Subcutaneous adipose tissue (tissue), 4 donors: ENCODE results near the gene PFN3. TPM values are rescaled to one million over a fixed set of nuclear protein-coding genes. Genes with fewer than 3 reads are reported as not detected.

Source experiments
- total RNA-seq, 4 donors: library from RNA; depleted of rRNA; stranded (reverse); fragments of >200 nt; gene quantifications; one replicate each; pipeline ENCODE4 v1.1.0, GENCODE V29; 2016
- TF ChIP-seq, protein P1 (sequence below): fragments of 450-650 bp; IDR thresholded peaks from one replicate; pipeline ENCODE4 v1.5.1; 2016; ENCODE audit warnings: low read depth, mild to moderate bottlenecking, control low read depth, antibody characterized with exemption, moderate library complexity

PFN3 gene
- total RNA-seq, 4 donors from 2014 or later, result not detected

GRCh38 chr5:177434437-177434836 is 34.0 kb upstream of the PFN3 start:
- TF ChIP-seq, protein P1, sequence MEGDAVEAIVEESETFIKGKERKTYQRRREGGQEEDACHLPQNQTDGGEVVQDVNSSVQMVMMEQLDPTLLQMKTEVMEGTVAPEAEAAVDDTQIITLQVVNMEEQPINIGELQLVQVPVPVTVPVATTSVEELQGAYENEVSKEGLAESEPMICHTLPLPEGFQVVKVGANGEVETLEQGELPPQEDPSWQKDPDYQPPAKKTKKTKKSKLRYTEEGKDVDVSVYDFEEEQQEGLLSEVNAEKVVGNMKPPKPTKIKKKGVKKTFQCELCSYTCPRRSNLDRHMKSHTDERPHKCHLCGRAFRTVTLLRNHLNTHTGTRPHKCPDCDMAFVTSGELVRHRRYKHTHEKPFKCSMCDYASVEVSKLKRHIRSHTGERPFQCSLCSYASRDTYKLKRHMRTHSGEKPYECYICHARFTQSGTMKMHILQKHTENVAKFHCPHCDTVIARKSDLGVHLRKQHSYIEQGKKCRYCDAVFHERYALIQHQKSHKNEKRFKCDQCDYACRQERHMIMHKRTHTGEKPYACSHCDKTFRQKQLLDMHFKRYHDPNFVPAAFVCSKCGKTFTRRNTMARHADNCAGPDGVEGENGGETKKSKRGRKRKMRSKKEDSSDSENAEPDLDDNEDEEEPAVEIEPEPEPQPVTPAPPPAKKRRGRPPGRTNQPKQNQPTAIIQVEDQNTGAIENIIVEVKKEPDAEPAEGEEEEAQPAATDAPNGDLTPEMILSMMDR, result no peak

GRCh38 chr5:177433658-177434217 is 33.3 kb upstream of the PFN3 start:
- TF ChIP-seq, protein P1, result no peak

DNA sequence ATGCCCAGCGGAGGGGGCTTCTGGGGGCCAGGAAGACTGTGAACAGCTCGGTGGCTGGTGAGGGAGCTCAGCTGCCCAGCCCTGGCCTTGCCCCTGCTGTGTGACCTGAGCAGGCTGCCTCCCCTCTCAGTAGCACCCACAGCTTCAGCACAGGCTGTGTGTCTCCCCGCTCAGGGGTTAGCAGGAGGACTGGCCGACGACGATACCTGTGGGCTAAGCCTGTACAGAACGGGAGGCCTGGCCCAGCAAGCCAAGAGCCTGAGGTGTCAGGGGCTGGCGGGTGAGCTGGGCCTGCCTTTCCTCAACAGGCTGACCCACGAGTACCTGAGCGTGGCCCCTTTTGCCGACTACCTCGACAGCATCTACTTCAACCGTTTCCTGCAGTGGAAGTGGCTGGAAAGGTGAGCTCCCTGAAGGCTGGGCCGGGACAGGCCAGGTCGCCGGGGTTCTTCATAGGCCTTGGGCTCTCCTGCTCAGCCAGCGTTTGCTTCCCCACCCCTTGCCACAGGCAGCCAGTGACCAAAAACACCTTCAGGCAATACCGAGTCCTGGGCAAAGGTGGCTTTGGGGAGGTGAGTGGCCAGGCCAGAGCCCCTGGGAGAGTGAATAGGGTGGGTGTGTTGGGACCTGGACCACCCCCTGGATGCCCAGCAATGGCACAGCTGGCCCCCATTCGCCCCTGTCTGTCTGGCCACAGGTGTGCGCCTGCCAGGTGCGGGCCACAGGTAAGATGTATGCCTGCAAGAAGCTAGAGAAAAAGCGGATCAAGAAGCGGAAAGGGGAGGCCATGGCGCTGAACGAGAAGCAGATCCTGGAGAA is 32.6 kb upstream of the PFN3 start:
- TF ChIP-seq, protein P1, result no peak

DNA sequence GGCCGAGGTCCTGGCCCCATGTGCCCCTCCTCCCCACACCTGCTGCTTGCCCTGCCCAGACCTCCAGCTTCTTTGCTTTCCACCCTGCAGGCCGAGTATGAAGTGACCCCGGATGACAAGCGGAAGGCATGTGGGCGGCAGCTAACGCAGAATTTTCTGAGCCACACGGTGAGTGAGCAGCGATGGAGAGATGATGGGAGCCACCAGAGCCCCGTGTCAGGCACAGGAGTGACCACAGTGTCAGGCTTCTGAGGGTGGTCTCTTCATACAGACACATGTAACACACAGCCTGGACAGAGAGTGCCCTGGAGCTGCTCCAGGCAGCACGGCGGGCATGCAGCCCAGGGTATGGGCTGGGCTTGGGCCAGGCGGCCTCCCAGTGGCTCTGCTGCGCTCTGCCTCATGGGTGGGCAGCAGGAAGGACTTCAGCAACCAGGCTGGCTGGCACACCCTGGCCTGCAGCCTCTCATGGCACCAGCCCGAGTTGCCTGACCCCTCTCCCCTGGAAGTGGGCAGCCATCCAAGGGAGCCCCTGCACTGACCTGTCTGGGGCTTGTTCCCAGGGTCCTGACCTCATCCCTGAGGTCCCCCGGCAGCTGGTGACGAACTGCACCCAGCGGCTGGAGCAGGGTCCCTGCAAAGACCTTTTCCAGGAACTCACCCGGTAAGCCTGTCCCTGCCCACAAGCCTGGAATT is 31.8 kb upstream of the PFN3 start:
- TF ChIP-seq, protein P1, result no peak

DNA sequence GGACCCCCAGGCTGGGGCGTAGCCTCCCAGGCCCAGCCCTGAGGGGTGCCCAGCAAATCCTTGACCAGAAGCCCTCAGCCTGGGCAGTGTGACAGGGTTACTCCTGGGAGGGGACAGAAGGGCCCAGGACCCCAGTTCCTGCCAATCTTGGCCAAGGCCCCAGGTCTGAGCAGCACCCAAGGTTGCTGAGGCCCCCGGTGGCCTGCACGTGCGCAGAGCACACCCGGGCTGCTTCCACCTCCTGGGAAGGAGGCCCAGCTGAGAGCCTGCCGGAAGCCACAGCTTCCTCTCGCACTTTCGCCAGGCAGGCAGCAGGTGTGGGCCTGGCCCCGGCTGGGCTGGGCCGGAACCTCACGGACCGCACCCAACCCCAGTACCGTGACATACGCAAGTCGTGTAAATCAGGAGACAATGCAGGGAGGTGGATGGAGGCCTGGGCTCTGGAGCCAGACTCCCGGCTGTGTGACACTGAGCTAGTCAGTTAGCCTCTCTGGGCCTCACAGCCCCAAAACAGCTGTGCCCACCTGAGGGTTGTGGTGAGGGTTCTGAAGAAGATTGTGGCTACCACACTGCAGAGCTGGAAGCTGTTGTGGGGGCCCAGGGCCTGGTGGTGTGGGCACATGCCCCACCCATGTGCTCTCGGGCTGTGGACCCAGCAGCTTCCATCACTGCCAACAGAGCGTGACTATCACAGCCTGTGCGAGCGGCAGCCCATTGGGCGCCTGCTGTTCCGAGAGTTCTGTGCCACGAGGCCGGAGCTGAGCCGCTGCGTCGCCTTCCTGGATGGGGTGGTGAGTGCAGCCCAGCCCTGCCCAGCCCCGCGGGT is 31.1 kb upstream of the PFN3 start:
- TF ChIP-seq, protein P1, result no peak

DNA sequence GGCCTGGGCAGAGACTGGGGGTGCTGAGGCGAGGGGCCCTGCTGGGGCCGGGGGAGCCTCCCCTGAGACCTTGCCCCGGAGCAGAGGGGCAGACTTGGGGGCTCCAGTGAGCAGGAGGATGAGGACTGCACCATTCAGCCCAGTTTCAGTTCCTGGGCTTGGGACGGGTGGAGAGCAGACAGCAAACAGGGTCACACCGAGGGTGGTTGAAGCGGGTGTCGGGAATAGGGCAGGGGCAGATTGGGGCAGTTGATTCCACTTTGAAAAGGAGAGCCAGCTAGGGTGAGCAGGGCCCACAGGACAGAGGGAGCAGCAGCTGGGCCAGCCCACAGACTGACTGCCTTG is 30.5 kb upstream of the PFN3 start:
- TF ChIP-seq, protein P1, result no peak
